Suprapubic skin (tissue), 3 donors: ENCODE measurements around the gene LY6G6D.

Source experiments
- POLR2A ChIP-seq, 2 donors: fragments of 450-650 bp; IDR thresholded peaks; one replicate each; pipeline ENCODE4 v1.6.1; 2017; ENCODE audit warnings: antibody characterized with exemption in 2 of 2, mild to moderate bottlenecking in 2 of 2, moderate library complexity in 2 of 2
- TF ChIP-seq, protein P1 (sequence below), 2 donors: fragments of 200-600 bp in 1 of 2; fragments of 450-650 bp in 1 of 2; sonication (generic) in 1 of 2; IDR thresholded peaks; one replicate each; pipeline ENCODE4 v1.5.1; 2016 to 2019; ENCODE audit warnings: antibody characterized with exemption in 2 of 2, mild to moderate bottlenecking in 1 of 2, moderate library complexity in 1 of 2

DNA sequence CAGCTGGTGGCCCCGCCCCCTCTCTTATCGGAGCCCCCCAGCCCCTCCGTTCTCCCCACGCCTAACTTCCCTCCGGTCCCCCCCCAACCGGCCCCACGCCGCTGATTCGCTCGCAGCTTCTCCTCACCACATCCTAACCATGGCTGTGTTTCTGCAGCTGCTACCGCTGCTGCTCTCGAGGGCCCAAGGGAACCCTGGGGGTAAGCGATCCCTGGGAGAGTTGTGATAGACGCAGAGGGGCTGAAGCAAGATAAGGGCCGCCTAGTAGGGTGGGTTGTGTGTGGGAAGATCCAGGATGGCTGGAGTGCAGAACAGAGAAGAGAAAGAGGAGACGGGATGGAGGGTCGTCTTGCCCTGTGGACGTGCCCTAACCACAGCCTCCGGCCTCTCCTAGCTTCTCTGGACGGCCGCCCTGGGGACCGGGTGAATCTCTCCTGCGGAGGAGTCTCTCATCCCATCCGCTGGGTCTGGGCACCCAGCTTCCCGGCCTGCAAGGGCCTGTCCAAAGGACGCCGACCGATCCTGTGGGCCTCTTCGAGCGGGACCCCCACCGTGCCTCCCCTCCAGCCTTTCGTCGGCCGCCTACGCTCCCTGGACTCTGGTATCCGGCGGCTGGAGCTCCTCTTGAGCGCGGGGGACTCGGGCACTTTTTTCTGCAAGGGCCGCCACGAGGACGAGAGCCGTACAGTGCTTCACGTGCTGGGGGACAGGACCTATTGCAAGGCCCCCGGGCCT is 8.3 kb downstream of the LY6G6D start, which contains the start of gene MPIG6B:
- TF ChIP-seq, protein P1, sequence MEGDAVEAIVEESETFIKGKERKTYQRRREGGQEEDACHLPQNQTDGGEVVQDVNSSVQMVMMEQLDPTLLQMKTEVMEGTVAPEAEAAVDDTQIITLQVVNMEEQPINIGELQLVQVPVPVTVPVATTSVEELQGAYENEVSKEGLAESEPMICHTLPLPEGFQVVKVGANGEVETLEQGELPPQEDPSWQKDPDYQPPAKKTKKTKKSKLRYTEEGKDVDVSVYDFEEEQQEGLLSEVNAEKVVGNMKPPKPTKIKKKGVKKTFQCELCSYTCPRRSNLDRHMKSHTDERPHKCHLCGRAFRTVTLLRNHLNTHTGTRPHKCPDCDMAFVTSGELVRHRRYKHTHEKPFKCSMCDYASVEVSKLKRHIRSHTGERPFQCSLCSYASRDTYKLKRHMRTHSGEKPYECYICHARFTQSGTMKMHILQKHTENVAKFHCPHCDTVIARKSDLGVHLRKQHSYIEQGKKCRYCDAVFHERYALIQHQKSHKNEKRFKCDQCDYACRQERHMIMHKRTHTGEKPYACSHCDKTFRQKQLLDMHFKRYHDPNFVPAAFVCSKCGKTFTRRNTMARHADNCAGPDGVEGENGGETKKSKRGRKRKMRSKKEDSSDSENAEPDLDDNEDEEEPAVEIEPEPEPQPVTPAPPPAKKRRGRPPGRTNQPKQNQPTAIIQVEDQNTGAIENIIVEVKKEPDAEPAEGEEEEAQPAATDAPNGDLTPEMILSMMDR (IDR thresholded peaks at IDR 0.05): no peak
- TF ChIP-seq POLR2A (IDR thresholded peaks at IDR 0.05): no peak
